Epidermal melanocyte (primary cell): ENCODE measurements around the gene PAX8.
A peak's percentile ranks its signal among the peaks of the same experiment; 100 is the strongest.

Experiments used
- DNase-seq: peaks from one replicate; pipeline ENCODE4 v3.0.0; 2011; ENCODE audit warnings: low spot score; ENCODE audit not compliant: insufficient read length

Gene PAX8

DNA sequence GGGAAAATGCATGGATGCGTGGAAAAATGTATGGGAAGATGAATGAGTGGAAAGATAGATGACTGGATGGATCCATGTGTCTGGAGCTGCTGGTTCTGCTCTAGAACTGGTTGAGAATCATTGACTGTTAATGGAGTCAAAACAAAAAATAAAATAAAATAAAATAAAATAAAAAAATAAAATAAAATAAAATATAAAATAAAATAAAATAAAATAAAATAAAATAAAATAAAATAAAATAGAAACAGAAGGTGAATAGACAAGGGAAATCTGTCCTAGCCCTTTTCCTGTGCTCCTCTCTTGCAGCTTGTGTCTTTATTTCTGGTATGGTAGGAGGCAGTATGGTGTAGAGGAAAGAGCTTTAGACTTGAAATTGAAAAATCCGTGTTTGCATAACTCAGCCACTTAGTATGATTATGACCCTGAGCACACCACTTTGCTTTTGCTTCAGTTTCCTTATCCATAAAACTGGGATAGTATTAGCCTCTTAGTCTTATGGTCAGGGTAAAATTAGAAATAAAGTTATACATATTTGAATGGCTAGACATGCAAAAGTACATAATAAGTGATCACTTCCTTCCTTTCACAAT is 54.0 kb downstream of the PAX8 start:
- DNase-seq, result no peak

DNA sequence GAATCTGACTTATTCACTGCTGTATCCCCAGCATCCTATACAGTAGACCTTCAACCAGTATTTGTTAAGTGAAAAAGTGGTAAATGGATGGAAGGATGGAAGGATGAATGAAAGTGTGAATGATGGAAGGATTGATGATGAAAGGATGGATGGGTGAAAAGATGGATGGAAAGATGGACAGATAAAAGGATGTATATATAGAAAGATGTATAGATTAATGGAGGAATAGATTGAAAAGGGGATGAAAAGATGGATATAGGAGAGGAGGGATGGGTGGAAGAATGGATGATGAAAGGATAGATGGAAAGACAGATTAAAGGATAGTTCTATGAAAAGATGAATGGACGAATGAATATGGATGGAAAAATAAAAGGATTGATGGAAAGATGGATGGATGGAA is 54.9 kb downstream of the PAX8 start:
- no peak for DNase-seq

DNA sequence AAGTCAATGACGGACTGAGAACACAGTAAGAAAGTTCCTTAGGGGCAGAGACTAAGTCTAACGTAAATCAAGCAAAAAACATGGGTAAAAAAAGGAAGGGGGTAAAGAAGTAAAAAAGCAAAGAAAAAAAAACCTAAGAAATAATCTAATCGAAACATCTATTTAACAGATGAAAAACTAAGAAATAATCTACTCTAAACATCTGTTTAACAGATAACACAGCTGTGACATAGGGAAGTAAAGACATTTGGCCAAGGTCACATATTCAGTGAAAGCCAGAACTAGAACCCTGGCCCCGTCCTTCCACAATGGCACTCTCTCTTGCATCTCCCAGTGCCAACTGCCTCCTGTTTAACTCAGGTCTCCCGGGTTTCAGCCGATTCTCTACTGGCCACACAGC is 56.9 kb downstream of the PAX8 start:
- DNase-seq, result no peak

DNA sequence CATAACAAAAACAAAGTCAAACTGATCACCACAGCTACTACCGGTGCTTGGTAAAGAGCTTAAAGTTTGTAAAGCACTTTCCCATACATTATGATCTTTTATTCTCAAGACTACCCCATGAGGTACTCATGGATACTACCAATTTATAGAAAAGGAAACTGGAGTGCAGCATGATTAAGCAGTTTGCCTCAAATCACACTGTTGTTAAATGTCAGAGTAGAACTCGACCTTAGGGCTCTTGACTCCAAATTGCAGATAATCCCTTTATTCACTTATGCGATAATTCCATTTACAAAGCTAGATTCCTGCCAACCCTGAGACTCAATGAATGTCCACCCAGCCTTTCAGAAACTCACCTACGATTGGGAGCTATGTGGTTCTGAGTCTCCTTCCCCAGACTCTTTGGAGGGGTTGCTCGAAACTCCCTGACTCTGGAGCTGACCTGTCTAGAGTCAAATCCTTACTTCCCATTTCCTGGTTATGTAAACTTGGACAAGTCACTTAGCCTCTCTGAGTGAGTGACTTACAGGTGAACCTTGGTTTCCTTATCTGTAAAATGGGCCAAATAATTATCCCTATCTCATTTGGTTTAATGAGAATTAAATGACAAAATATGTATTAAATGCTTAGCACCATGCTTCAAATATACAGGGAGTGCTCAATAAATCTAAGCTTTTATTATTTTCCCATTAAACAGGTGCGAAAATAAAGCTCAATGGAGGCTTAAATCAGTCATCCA is 57.6 kb downstream of the PAX8 start:
- no peak for DNase-seq

DNA sequence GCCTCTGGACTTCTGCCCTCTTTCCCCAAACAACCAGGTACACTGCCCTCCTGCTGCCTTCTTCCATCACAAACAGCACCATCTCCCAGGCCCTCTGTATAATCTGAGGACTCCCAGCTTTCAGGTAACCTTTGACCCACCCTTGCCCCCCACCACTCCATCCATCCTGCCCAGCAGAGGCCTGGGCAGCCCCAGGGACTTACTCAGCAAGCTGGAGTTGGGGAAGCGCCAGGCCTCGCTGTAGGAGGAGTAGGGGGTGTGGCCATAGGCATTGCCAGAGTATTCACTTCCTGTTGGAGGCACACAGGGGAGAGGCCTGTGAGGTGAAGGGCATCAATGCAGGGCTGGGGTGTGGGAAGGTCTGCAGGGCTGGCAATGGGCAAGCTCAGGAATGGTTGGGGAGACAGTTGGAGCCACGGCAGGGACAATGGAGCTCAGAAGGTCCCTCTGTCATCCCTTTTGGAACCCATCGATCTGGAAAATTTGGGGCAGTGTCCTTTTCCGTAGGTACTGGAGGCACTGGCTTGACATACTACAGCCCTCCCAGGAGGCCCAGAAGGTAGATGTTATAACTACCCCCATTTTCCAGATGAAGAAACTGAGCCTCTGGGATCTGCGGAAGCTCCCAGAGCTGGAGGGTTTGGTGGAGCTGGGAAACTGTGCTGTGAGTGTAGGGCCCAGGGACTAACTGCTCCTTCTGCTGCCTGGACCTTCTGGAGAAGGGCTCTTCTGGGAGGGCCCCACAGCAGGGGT is 58.7 kb downstream of the PAX8 start:
- DNase-seq, result no peak

DNA sequence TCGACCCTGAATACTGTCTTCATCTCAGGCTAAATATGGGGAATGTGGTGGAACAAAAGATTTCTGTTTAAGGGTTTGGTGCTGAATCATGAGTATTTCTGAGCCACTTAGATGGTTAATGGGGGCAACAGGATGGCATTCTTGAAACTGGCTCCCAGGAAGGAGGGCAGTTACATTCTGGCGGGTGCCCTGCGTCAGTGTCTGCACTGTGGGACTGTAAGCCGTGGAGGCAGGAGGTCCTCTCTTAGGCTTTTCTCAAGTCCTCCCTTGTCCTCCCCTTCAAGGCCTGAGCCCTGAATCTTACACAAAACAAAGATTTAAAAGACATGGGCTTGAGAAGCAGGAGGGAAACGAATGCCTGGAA is 59.2 kb downstream of the PAX8 start:
- DNase-seq, result no peak

DNA sequence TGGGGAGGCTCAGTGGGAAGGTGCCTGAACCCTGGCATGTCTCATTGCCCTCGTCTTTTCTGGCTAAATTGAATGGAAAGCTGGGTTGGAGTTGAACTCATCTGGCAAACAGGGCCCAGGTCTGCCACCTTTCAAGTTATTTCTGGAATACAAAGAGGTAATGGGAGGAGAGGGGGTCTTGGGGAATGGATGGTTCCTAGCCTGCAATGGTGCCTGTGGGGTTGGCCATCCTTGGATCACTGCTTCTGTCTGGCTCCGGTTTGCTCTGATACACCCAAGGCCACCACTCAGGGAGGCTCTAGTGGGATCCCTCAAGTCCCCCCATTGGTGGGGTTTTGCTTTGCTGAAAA is 59.7 kb downstream of the PAX8 start:
- no peak for DNase-seq

DNA sequence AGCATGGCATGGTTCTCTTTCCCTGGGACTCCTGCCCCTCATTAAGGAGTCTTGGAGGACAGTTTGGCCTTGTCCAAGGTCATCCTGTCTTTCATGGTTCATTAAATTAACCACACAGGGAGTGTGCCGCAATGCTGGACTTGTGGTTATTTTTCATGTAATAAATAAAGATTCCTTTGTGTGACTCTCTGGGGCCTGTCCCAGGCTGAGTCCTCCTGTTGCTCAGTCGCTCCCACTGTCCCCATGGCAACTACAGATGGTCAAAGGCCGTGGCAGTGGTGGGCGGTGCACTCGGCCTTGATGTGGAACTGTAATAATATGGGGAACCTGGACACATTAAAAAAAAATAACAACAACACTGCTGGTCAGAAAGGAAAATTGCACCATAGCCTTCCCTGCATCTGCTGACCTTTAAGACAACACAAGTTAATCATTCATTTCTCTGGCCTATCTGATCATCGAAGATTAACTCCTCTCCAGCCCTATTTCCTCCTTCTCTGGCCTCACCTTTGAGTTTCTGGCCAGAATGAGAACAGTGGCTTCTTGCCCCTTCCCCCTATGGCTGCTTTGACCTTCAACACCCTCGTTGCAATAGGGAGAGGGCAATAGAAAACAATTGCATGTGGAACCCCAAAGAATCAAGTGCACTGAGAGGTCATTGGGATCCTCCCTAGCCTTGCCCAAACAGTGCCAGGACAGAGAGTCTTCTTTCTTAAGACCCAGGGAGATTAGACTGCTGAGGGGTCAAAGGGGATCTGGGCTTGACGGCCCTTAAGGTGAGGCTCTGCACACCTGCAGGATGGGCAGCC is 60.2 kb downstream of the PAX8 start:
- peak; percentile 66 for DNase-seq

DNA sequence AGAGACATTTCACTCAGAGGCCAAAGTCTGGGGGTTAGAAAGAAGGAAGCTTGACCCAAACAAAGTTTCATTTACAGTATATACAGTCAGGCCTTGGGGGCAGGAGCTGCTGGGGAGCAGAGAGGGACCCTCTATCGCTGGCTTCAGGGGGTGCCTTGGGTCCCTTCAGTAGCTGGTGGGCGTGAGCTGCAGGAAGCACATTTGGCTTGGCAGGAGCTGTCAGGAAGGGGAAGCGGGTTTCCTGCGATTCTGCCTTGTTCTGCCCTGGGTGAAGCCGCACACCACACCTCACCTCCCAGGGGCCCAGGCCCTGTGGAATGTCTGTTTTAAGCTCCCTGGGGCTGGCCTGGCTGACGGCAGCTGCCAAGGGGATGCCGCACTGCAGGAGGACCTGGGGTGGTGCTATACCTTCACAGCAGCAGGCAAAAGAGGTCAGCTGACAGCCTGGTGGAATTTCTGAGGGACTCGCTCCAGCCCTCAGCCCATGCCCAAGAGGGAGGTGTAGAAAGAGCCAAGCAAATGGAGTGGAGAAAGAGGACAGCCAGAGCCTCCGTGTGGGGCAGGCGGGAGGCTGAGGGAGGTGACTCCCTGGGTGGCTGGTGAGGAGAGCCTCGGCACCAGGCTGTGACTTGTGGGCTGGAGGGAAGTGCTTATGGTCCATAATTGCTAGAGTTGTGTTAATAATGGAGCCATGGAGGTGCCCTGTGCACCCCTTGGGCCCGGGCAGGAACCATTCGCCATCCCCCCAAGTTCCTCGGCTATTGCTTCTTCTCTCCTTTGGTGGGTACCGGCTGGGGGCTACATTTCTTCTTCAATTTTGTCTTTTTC is 61.1 kb downstream of the PAX8 start:
- DNase-seq, result no peak

DNA sequence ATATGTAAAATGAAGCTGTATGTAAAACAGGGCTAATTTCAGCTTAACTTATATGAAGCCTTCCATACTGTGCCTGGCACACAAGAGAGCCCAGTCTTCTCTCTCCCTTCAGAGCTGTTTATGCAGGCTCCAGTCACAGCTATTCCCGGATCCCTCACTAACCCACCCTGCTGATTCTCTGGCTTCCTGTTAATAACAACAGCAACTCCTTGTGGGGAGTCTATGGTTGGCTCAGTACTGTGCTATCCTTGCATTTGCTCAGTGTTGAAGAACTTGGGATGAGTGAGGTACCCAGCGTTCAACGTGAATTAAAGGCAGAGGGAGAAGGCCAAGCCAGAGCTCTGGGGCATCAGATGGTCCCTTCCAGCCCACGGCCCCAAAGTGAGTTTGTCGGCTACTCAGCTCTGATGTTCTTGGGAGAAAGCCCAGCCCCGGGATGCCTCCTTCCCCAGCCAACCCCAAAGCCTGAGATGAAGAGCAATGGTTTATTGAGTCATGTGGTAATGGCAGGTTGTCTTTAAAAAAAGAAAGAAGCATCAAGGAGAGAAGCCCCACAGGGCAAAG is 61.7 kb downstream of the PAX8 start:
- no peak for DNase-seq

DNA sequence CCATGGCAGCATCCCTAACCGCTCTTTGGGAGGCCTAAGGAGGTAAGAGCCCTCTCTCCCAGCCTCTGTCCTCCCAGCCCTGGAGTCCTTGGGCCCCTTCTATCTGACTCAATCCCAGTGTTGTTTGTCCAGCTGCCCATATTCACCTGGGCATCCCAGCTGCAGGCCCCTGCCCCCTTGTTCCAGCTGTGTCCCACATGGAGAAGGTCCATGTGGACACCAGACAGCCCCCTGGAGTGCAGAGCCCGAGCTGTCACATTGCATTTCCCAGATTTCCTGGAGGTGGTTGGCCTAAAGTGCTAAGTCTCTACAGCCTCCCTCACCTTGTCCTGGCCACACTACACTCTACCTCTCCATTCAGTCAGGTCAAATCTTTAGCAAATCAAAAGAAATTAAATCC is 62.4 kb downstream of the PAX8 start:
- DNase-seq, result no peak

DNA sequence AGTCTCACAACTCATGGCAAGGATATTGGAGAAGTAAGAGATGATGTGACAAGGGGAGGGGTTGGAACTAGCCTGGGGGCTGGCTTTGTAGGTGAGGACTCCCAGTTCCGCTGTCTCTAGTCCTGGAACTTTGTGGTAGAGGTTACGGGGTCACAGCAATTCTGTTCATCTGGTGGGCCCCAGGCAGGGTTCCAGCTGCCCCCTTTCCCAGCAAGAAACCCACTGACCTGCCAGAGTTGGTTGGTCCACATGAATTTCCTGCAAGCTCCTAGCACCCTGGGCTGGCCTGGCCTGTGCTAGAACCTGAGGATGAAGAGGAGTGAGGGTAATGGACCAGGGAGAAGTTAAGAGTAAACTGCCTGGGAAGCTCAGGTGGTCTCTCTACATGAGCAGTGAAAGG is 63.7 kb downstream of the PAX8 start:
- no peak for DNase-seq

DNA sequence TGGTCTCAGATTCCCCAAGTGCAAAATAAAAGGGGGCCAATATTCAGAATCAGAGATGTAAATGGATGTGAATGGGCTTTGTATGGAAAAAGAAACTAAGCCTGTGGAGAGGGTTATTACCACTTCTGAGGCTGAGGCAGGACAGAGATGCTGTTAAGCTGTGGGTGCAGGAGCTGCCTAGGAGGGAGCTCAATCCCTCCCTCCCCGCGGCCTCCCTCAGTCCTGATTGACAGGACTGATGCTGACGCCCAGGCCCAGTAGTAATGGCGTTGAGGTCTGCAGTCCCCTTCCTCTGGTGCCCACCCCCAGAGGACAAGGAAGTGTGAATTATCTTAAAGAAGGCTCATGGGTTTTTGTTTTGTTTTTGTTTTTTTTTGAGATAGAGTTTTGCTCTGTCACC is 64.6 kb downstream of the PAX8 start:
- no peak for DNase-seq

DNA sequence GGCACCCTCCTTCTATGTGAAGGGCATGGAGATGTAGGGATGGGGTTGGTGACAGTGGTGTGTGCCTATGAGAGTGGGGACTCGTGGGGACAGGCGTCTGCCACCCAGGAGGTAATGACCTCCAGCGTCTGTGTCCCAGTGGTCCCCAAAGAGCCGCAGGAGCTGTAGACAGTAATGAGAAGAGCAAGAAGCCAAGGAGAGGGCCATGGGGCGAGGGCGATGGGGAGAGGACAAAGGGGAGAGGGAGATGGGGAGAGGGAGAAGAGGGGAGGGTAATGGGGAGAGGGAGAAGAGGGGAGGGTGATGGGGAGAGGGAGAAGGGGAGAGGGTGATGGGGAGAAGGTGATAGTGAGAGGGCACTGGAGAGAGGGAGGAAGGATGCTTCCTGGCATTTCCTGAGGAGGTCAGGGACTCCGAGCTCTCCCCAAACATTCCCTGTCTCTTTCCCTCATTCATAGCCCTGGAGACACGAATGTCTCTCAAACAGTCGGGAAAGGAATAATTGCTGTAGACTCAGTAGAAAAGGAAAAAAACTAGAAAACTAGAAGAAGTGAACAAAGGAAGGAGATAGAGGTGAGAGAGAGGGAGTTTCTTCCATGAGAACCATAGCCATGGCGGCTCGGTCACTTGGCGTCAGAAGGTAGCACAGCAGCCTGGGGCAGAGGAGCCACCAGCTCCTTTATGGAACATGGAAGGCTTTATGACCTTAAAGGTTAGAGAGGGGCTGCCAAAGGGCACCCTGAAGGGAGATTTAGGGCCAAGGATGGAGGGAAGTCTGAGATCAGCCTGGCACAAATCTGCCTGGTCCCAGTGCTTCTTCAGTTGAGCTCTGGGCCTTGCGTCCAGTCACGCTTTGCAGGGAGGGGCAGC is 65.4 kb downstream of the PAX8 start:
- DNase-seq, result no peak

DNA sequence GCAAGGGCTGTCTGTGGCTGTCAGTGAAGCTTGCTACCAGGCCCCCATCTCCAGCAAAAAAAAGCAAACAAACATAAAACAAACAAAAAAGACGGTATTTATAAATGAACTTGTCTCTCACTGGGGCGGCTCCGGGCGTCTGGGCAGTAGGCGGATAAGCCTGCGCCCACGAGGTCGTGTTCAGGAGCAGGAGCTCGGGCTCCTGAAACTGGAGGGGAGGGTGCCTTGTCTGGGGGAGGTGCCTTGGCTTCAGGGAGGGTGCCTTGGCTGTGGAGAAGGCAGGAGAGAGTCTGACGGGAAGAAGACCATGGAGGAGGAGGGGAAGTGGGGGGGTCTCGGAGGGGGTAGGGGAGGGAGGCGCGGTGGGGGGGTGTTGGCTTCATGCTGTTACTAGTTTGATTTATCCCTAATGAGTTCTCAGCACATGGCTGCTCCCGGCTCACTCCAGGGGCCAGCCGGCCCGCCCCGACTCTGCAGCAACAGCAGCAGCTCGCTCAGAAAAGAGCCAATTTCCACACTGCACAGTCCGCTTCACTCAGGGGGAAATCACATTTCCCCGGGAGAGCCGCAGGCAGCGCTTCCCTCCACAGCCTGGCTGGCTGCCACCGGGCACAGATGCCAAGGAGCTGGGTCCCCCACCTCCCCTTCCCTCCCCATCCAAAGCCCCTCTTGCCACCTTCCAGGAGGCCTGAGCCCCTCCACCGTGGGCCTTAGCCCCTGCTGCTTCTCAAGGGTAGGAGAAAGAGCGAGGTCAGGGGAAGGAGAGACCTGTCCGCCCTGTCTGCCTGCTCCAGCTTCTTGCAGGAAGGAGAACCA is 66.3 kb downstream of the PAX8 start:
- DNase-seq, result no peak

DNA sequence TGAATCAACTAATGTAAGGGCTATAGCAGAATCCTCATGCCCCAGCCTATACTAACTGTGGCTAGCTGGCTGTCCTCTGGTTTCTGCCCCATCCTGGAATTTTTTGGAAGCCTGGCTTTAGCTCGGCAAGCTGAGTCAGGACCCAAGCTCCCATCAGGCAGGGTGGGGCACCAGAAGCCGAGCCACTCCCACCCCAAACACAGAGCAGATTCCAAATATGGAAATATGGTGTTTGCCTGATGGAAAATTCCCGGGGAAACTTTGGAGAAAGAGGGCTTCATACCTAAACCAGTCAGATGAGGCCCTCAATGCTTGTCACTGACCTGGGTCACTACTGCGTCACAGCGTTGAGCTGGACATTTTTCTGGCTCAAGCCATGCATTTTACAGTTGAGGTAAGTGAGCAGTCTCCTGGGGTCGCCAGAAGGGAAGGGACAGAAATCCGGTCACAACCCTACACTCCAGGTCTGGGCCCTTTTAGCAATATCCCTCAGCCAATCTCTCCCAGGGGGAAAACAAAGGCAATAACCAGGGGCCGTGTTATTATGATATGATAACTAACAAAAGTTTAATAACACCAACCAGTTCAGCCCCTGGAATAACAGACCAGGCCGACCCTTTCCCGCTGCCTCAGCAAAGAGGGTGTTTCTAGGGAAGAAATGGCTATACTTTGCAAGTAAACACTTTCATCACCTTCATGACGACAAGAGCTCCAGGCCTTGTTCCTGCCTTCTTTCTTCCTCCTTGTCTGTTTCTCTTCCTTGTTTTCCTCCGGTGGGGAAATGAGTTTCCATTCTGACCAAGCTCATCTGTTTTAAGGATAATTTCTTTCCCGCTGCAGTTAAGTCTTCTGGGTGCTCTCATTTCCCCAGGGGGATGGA is 67.3 kb downstream of the PAX8 start:
- peak; percentile 33 for DNase-seq

DNA sequence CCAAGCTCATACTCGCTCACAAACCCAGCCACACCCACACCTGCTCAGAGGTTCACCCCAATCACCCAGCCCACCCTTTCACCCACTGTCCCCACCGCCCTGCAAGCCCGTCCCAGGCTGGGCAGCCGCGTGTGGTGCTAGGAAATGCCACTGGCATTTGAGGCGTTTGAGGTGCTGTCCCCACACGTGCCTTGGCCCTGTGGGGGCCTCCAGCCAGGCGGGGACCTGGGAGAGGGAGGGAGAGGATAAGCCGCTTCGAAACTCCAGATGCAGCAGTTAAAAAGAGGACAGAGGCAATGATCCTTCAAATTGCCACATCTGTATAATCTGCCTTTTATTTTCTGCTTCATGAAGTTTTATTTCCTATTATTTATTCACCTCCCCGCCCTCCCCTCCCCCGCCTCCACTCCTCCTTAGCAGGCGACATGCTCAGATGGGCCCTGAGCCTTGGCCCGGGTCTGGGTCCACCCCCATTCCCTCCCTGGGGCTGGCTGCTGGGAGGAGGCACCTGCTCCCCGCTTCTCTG is 69.0 kb downstream of the PAX8 start:
- no peak for DNase-seq
